H4 (cell line): Measurements from ENCODE around the gene CCL25. TPM values are rescaled to one million over a fixed set of nuclear protein-coding genes. Genes with fewer than 3 reads are reported as not detected.
A peak's percentile ranks its signal among the peaks of the same experiment; 100 is the strongest.
"Not testable (repeated sequence)": the region's sequence is repeated elsewhere in the genome, so short reads cannot be mapped to it uniquely, and the experiment has no call there.

Source experiments
- DNase-seq: peaks from one replicate; pipeline ENCODE4 v3.0.0-alpha.2; 2015; ENCODE audit warnings: low spot score
- total RNA-seq: library from RNA; depleted of rRNA; stranded (reverse); fragments of >200 nt; shearing (Covaris generic); gene quantifications from 2 replicates; pipeline ENCODE4 v1.2.3, GENCODE V29; 2014; rRNA removed

The CCL25 gene
- total RNA-seq, result not detected in 2 replicates

- no peak for DNase-seq
Measured at GRCh38 chr19:8052464-8052859, at the start of gene CCL25. TSS of gene CCL25 (plus strand) at chr19:8052760. CDS start at chr19:8053050, 290 bp downstream.

GRCh38 chr19:8004001-8004400, 48.6 kb upstream of the CCL25 start:
- no peak for DNase-seq

GRCh38 chr19:8004723-8005513, 47.6 kb upstream of the CCL25 start:
- no peak for DNase-seq

GRCh38 chr19:8005534-8006256, 46.9 kb upstream of the CCL25 start, which contains the start of gene ELAVL1:
TSS of gene ELAVL1 (minus strand) at chr19:8005641. CDS start at chr19:7991815, 13,826 bp downstream.
- peak; percentile 85 for DNase-seq

- DNase-seq, result no peak
Measured at GRCh38 chr19:8017808-8018207, 34.8 kb upstream of the CCL25 start.

GRCh38 chr19:8020681-8021080, 31.9 kb upstream of the CCL25 start:
- DNase-seq, result no peak

GRCh38 chr19:8021374-8021773, 31.2 kb upstream of the CCL25 start:
- DNase-seq, result no peak

GRCh38 chr19:8022275-8022674, 30.3 kb upstream of the CCL25 start:
- DNase-seq, result no peak

GRCh38 chr19:8023371-8023770, 29.2 kb upstream of the CCL25 start:
- no peak for DNase-seq

GRCh38 chr19:8024256-8024655, 28.3 kb upstream of the CCL25 start:
- DNase-seq, result not testable (repeated sequence)

GRCh38 chr19:8025316-8025715, 27.2 kb upstream of the CCL25 start:
- no peak for DNase-seq

- no peak for DNase-seq
Measured at GRCh38 chr19:8028951-8029491, 23.5 kb upstream of the CCL25 start.

- no peak for DNase-seq
Measured at GRCh38 chr19:8030960-8031359, 21.6 kb upstream of the CCL25 start.

GRCh38 chr19:8033287-8034177, 19.0 kb upstream of the CCL25 start:
- not testable (repeated sequence) for DNase-seq

GRCh38 chr19:8034178-8034525, 18.4 kb upstream of the CCL25 start:
- DNase-seq, result no peak

GRCh38 chr19:8036434-8037099, 16.0 kb upstream of the CCL25 start:
- DNase-seq, result no peak

GRCh38 chr19:8038815-8039214, 13.7 kb upstream of the CCL25 start:
- DNase-seq, result no peak

GRCh38 chr19:8039231-8039630, 13.3 kb upstream of the CCL25 start:
- no peak for DNase-seq

GRCh38 chr19:8041531-8041931, 11.0 kb upstream of the CCL25 start:
- DNase-seq, result no peak

- DNase-seq, result no peak
Measured at GRCh38 chr19:8042900-8043299, 9.7 kb upstream of the CCL25 start.

GRCh38 chr19:8044018-8044417, 8.5 kb upstream of the CCL25 start:
- DNase-seq, result no peak
